Thyroid gland (tissue), 4 donors: Measurements from ENCODE around the gene IMMT.

ENCODE experiments used
- POLR2A ChIP-seq, 2 donors: fragments of 450-650 bp; IDR thresholded peaks; one replicate each; pipeline ENCODE4 v1.6.1; 2017; ENCODE audit warnings: antibody characterized with exemption in 2 of 2, mild to moderate bottlenecking in 2 of 2, moderate library complexity in 1 of 2
- TF ChIP-seq, protein P1 (sequence below), 6 experiments: fragments of 200-600 bp in 3 of 6; fragments of 450-650 bp in 3 of 6; sonication (generic) in 3 of 6; IDR thresholded peaks; one replicate each; pipeline ENCODE4 v1.5.1; 2016 to 2019; ENCODE audit warnings: antibody characterized with exemption in 6 of 6, mild to moderate bottlenecking in 2 of 6, inconsistent platforms in 1 of 6, moderate library complexity in 1 of 6

DNA sequence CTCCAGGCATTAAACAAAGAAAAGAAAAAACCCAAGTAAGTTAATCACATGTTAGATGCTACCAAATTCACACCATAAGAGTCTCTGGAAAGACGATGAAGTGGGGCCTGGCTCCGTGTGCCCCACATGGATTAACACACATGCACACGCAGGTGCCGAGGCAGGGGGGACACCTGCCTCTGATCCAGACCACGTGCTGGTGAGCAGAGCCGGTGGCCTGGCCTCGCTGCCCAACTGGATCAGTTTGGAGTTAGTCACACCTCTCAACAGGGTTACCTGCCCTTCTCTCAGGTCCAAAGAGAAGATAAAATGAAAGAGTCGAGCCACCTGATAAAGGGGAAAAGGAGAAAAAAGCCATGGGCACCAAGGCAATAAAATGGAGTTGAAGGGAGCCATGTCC is 44.5 kb upstream of the IMMT start:
- TF ChIP-seq, protein P1, sequence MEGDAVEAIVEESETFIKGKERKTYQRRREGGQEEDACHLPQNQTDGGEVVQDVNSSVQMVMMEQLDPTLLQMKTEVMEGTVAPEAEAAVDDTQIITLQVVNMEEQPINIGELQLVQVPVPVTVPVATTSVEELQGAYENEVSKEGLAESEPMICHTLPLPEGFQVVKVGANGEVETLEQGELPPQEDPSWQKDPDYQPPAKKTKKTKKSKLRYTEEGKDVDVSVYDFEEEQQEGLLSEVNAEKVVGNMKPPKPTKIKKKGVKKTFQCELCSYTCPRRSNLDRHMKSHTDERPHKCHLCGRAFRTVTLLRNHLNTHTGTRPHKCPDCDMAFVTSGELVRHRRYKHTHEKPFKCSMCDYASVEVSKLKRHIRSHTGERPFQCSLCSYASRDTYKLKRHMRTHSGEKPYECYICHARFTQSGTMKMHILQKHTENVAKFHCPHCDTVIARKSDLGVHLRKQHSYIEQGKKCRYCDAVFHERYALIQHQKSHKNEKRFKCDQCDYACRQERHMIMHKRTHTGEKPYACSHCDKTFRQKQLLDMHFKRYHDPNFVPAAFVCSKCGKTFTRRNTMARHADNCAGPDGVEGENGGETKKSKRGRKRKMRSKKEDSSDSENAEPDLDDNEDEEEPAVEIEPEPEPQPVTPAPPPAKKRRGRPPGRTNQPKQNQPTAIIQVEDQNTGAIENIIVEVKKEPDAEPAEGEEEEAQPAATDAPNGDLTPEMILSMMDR (IDR thresholded peaks at IDR 0.05): no peak
- TF ChIP-seq POLR2A (IDR thresholded peaks at IDR 0.05): no peak
